WTC11 (cell line): Measurements from ENCODE around the gene COG5. TPM values are rescaled to one million over a fixed set of nuclear protein-coding genes. Genes with fewer than 3 reads are reported as not detected.

Experiments used
- ATAC-seq: fragments of 200-7000 bp; cut with Tn5 transposase; 2 replicates; pipeline ENCODE4 v1.10.0; 2021; ENCODE audit warnings: mild to moderate bottlenecking, moderate library complexity
- CTCF ChIA-PET: fragments of 300-600 bp; sonication (Branson Sonifier 250); formaldehyde crosslinking; loops from one replicate; lab custom pipeline; 2021; ENCODE audit warnings: antibody characterized with exemption; lab: Charles Lee
- POLR2A ChIA-PET: fragments of 350-600 bp; sonication (Branson Sonifier 250); formaldehyde crosslinking; loops from one replicate; lab custom pipeline; 2021; ENCODE audit warnings: antibody characterized with exemption; lab: Charles Lee
- DNase-seq: peaks from one replicate; pipeline ENCODE4 v3.0.0; 2021; ENCODE audit warnings: low spot score
- H3K27ac Mint-ChIP-seq: 2 replicates; pipeline ENCODE4 v1.8.0; 2021; ENCODE audit warnings: mixed read lengths
- H3K27me3 Mint-ChIP-seq: 2 replicates; pipeline ENCODE4 v1.8.0; 2021; ENCODE audit warnings: low read depth, mild to moderate bottlenecking, moderate library complexity, mixed read lengths
- H3K36me3 Mint-ChIP-seq: 2 replicates; pipeline ENCODE4 v1.8.0; 2021; ENCODE audit warnings: mixed read lengths
- H3K4me1 Mint-ChIP-seq: 2 replicates; pipeline ENCODE4 v1.8.0; 2022; ENCODE audit warnings: mixed read lengths
- H3K4me3 Mint-ChIP-seq: 2 replicates; pipeline ENCODE4 v1.8.0; 2021; ENCODE audit warnings: mild to moderate bottlenecking, moderate library complexity, mixed read lengths
- H3K9me3 Mint-ChIP-seq: 2 replicates; pipeline ENCODE4 v1.8.0; 2021; ENCODE audit warnings: mixed read lengths
- CBFB ChIP-seq: sonication (generic); formaldehyde crosslinking; IDR thresholded peaks from 2 replicates; pipeline ENCODE4 v1.8.1; 2022; ENCODE audit warnings: mild to moderate bottlenecking, low read depth, missing genetic modification reagents
- CREB1 ChIP-seq: sonication (generic); formaldehyde crosslinking; IDR thresholded peaks from 2 replicates; pipeline ENCODE4 v1.8.0; 2023; ENCODE audit warnings: mild to moderate bottlenecking, missing genetic modification reagents
- IRF2 ChIP-seq: sonication (generic); formaldehyde crosslinking; IDR thresholded peaks from 2 replicates; pipeline ENCODE4 v1.8.0; 2022; ENCODE audit warnings: low read depth, missing genetic modification reagents, borderline replicate concordance
- JUN ChIP-seq: sonication (generic); formaldehyde crosslinking; IDR thresholded peaks from 2 replicates; pipeline ENCODE4 v1.8.0; 2023; ENCODE audit warnings: mild to moderate bottlenecking, missing genetic modification reagents
- NFYB ChIP-seq: sonication (generic); formaldehyde crosslinking; conservative IDR thresholded peaks from 2 replicates; pipeline ENCODE4 v1.8.0; 2022; ENCODE audit warnings: low read depth, missing genetic modification reagents
- ZBTB21 ChIP-seq: sonication (generic); formaldehyde crosslinking; IDR thresholded peaks from 2 replicates; pipeline ENCODE4 v1.8.1; 2023; ENCODE audit warnings: mild to moderate bottlenecking, missing genetic modification reagents, borderline replicate concordance
- ZNF263 ChIP-seq: sonication (generic); formaldehyde crosslinking; IDR thresholded peaks from 2 replicates; pipeline ENCODE4 v1.8.1; 2022; ENCODE audit warnings: low read depth, mild to moderate bottlenecking, moderate library complexity, missing genetic modification reagents
- total RNA-seq: library from RNA; stranded (reverse); gene quantifications from 3 replicates; pipeline ENCODE4 v1.2.3, GENCODE V29; 2021
- TF ChIP-seq, protein P1 (sequence below): fragments of 250-450 bp; sonication (Bioruptor Pico); IDR thresholded peaks from 2 replicates; pipeline ENCODE4 v1.8.0; 2021; ENCODE audit warnings: mild to moderate bottlenecking
- TF ChIP-seq, protein P2 (sequence below): fragments of 200-600 bp; IDR thresholded peaks from 2 replicates; pipeline ENCODE4 v1.8.0; 2022; ENCODE audit warnings: antibody characterized with exemption
- TF ChIP-seq, protein P3 (sequence below): sonication (generic); formaldehyde crosslinking; IDR thresholded peaks from 2 replicates; pipeline ENCODE4 v1.8.0; 2022; ENCODE audit warnings: mild to moderate bottlenecking, missing genetic modification reagents
- TF ChIP-seq, protein P4 (sequence below): sonication (generic); formaldehyde crosslinking; IDR thresholded peaks from 2 replicates; pipeline ENCODE4 v1.8.1; 2022; ENCODE audit warnings: mild to moderate bottlenecking, moderate library complexity, missing genetic modification reagents
- TF ChIP-seq, protein P5 (sequence below): sonication (generic); formaldehyde crosslinking; IDR thresholded peaks from 2 replicates; pipeline ENCODE4 v1.8.0; 2022; ENCODE audit warnings: mild to moderate bottlenecking, missing genetic modification reagents
- TF ChIP-seq, protein P6 (sequence below): fragments of 250-450 bp; sonication (Bioruptor Pico); IDR thresholded peaks from 2 replicates; pipeline ENCODE4 v1.9.0; 2021; ENCODE audit warnings: mild to moderate bottlenecking
- TF ChIP-seq, protein P7 (sequence below): sonication (generic); formaldehyde crosslinking; IDR thresholded peaks from 2 replicates; pipeline ENCODE4 v1.8.0; 2022; ENCODE audit warnings: mild to moderate bottlenecking, missing genetic modification reagents
- TF ChIP-seq, protein P8 (sequence below): sonication (generic); formaldehyde crosslinking; IDR thresholded peaks from 2 replicates; pipeline ENCODE4 v1.8.1; 2022; ENCODE audit warnings: low read depth, mild to moderate bottlenecking, moderate library complexity, missing genetic modification reagents, borderline replicate concordance

The COG5 gene
- total RNA-seq, 1 experiment from 2014 or later, result 23.8 TPM

DNA sequence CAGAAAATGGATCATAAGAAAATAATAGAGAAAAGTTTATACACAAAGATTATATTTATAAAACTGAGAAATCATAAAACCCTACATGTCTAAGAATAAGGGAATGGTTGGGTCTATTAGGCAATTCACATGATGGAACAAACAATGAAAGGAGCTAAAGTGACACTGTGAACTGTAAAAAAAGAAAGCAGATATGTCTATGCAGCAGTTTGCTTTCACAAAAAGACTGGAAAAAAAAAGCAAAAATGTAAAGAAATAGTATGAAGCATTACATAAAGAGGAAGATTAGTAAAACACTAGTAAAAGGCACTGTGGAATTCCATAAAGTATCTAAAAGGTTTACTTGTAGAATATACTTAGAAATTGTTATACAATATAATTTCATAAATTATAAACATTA, 299.0 kb downstream of the COG5 start (continued):
- TF ChIP-seq, protein P1, sequence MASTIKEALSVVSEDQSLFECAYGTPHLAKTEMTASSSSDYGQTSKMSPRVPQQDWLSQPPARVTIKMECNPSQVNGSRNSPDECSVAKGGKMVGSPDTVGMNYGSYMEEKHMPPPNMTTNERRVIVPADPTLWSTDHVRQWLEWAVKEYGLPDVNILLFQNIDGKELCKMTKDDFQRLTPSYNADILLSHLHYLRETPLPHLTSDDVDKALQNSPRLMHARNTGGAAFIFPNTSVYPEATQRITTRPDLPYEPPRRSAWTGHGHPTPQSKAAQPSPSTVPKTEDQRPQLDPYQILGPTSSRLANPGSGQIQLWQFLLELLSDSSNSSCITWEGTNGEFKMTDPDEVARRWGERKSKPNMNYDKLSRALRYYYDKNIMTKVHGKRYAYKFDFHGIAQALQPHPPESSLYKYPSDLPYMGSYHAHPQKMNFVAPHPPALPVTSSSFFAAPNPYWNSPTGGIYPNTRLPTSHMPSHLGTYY (CRISPR knock-in tag), result no peak
- TF ChIP-seq, all 79 proteins: peak for 0

DNA sequence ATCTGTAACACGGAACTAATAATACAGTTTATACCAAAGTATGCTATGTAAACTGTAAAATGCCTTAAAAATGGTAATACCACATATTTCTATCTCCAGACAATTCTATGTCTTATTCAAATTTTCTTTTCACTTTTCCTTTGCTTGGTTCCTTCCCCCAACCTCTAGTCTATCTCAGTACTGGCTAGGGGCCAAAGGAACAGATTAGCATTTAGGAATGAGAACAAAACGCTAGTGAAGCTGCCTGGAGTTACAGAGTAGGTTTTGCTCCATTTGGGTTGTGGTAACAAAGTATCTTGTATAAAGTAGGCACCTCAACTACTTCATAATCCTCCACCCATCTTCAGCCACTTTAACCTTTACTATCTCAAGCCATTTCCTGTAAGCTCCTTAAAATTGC, 300.9 kb downstream of the COG5 start:
- Mint-ChIP-seq H3K4me1 (0 out of 2 replicates have a peak, but pooled peaks cover 4% of the 10 kb centered on the region), H3K27me3 (no peaks in the 10 kb centered on the region), H3K4me3 (no peak overlapping the region), H3K9me3 (no peaks in the 10 kb centered on the region), H3K27ac (no peak overlapping the region), H3K36me3 (no peaks in the 10 kb centered on the region)
- no peak for TF ChIP-seq NFYB (CRISPR knock-in tag)
- TF ChIP-seq, protein P2, sequence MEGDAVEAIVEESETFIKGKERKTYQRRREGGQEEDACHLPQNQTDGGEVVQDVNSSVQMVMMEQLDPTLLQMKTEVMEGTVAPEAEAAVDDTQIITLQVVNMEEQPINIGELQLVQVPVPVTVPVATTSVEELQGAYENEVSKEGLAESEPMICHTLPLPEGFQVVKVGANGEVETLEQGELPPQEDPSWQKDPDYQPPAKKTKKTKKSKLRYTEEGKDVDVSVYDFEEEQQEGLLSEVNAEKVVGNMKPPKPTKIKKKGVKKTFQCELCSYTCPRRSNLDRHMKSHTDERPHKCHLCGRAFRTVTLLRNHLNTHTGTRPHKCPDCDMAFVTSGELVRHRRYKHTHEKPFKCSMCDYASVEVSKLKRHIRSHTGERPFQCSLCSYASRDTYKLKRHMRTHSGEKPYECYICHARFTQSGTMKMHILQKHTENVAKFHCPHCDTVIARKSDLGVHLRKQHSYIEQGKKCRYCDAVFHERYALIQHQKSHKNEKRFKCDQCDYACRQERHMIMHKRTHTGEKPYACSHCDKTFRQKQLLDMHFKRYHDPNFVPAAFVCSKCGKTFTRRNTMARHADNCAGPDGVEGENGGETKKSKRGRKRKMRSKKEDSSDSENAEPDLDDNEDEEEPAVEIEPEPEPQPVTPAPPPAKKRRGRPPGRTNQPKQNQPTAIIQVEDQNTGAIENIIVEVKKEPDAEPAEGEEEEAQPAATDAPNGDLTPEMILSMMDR, result no peak
- TF ChIP-seq CBFB (CRISPR knock-in tag), result no peak
- TF ChIP-seq IRF2, result no peak
- TF ChIP-seq ZNF263 (CRISPR knock-in tag), result no peak
- TF ChIP-seq, protein P3, sequence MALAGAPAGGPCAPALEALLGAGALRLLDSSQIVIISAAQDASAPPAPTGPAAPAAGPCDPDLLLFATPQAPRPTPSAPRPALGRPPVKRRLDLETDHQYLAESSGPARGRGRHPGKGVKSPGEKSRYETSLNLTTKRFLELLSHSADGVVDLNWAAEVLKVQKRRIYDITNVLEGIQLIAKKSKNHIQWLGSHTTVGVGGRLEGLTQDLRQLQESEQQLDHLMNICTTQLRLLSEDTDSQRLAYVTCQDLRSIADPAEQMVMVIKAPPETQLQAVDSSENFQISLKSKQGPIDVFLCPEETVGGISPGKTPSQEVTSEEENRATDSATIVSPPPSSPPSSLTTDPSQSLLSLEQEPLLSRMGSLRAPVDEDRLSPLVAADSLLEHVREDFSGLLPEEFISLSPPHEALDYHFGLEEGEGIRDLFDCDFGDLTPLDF, result no peak
- TF ChIP-seq CREB1, result no peak
- no peak for TF ChIP-seq JUN (CRISPR knock-in tag)
- TF ChIP-seq, protein P4, sequence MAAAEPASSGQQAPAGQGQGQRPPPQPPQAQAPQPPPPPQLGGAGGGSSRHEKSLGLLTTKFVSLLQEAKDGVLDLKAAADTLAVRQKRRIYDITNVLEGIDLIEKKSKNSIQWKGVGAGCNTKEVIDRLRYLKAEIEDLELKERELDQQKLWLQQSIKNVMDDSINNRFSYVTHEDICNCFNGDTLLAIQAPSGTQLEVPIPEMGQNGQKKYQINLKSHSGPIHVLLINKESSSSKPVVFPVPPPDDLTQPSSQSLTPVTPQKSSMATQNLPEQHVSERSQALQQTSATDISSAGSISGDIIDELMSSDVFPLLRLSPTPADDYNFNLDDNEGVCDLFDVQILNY (CRISPR knock-in tag), result no peak
- no peak for TF ChIP-seq ZBTB21 (CRISPR knock-in tag)
- TF ChIP-seq, protein P5, sequence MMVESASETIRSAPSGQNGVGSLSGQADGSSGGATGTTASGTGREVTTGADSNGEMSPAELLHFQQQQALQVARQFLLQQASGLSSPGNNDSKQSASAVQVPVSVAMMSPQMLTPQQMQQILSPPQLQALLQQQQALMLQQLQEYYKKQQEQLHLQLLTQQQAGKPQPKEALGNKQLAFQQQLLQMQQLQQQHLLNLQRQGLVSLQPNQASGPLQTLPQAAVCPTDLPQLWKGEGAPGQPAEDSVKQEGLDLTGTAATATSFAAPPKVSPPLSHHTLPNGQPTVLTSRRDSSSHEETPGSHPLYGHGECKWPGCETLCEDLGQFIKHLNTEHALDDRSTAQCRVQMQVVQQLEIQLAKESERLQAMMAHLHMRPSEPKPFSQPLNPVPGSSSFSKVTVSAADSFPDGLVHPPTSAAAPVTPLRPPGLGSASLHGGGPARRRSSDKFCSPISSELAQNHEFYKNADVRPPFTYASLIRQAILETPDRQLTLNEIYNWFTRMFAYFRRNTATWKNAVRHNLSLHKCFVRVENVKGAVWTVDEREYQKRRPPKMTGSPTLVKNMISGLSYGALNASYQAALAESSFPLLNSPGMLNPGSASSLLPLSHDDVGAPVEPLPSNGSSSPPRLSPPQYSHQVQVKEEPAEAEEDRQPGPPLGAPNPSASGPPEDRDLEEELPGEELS (CRISPR knock-in tag), result no peak
- TF ChIP-seq, protein P6, sequence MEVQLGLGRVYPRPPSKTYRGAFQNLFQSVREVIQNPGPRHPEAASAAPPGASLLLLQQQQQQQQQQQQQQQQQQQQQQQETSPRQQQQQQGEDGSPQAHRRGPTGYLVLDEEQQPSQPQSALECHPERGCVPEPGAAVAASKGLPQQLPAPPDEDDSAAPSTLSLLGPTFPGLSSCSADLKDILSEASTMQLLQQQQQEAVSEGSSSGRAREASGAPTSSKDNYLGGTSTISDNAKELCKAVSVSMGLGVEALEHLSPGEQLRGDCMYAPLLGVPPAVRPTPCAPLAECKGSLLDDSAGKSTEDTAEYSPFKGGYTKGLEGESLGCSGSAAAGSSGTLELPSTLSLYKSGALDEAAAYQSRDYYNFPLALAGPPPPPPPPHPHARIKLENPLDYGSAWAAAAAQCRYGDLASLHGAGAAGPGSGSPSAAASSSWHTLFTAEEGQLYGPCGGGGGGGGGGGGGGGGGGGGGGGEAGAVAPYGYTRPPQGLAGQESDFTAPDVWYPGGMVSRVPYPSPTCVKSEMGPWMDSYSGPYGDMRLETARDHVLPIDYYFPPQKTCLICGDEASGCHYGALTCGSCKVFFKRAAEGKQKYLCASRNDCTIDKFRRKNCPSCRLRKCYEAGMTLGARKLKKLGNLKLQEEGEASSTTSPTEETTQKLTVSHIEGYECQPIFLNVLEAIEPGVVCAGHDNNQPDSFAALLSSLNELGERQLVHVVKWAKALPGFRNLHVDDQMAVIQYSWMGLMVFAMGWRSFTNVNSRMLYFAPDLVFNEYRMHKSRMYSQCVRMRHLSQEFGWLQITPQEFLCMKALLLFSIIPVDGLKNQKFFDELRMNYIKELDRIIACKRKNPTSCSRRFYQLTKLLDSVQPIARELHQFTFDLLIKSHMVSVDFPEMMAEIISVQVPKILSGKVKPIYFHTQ (CRISPR knock-in tag), result no peak
- ATAC-seq (no peak), DNase-seq (no peak)
- CTCF ChIA-PET, result interaction anchor here (1.8 kb wide), 1 partner anchor 612 kb away, joined by 4 read pairs; no protein-coding TSS in a partner anchor
- POLR2A ChIA-PET, result no interaction called here

DNA sequence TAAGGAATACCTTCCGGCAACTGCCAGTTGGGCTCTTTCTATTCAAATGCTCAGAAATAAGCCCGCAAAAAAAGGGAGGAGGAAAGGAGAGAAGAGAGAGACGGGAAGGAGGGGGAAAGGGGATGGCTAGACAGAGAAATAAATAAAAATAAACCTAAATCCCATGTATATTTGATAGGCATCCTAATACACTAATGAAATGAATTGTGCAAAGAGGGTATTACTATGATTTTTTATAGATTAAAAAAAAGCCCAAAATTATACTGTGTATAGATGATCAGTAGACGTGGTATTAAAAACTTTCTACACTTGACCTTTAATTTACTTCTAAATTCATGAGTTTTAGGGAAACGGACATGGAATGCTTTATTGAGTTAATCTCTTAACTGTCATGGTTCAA, 305.0 kb downstream of the COG5 start:
- Mint-ChIP-seq H3K27me3 (no peaks in the 10 kb centered on the region), H3K36me3 (no peaks in the 10 kb centered on the region), H3K27ac (no peak overlapping the region), H3K4me3 (no peak overlapping the region), H3K9me3 (no peaks in the 10 kb centered on the region), H3K4me1 (0 out of 2 replicates have a peak, but pooled peaks cover 4% of the 10 kb centered on the region)
- CTCF ChIA-PET, result interaction anchor here (1.7 kb wide), 1 partner anchor 616 kb away, joined by 4 read pairs; no protein-coding TSS in a partner anchor
- ATAC-seq (no peak), DNase-seq (no peak)
- TF ChIP-seq, protein P7, sequence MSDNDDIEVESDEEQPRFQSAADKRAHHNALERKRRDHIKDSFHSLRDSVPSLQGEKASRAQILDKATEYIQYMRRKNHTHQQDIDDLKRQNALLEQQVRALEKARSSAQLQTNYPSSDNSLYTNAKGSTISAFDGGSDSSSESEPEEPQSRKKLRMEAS (CRISPR knock-in tag), result no peak
- TF ChIP-seq, protein P8, sequence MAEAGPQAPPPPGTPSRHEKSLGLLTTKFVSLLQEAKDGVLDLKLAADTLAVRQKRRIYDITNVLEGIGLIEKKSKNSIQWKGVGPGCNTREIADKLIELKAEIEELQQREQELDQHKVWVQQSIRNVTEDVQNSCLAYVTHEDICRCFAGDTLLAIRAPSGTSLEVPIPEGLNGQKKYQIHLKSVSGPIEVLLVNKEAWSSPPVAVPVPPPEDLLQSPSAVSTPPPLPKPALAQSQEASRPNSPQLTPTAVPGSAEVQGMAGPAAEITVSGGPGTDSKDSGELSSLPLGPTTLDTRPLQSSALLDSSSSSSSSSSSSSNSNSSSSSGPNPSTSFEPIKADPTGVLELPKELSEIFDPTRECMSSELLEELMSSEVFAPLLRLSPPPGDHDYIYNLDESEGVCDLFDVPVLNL (CRISPR knock-in tag), result no peak
- TF ChIP-seq, all 79 proteins: peak for 0
- POLR2A ChIA-PET, result no interaction called here
